Measurements from ENCODE around the gene FAM83E.
"Not testable (repeated sequence)": the region's sequence is repeated elsewhere in the genome, so short reads cannot be mapped to it uniquely, and the experiment has no call there.

The FAM83E gene

GRCh38 chr19:48608798-48609263 lies 6.0 kb downstream of the FAM83E start:
- no peak for DNase-seq

GRCh38 chr19:48607359-48607755 lies 7.5 kb downstream of the FAM83E start:
- DNase-seq: no peak

DNA sequence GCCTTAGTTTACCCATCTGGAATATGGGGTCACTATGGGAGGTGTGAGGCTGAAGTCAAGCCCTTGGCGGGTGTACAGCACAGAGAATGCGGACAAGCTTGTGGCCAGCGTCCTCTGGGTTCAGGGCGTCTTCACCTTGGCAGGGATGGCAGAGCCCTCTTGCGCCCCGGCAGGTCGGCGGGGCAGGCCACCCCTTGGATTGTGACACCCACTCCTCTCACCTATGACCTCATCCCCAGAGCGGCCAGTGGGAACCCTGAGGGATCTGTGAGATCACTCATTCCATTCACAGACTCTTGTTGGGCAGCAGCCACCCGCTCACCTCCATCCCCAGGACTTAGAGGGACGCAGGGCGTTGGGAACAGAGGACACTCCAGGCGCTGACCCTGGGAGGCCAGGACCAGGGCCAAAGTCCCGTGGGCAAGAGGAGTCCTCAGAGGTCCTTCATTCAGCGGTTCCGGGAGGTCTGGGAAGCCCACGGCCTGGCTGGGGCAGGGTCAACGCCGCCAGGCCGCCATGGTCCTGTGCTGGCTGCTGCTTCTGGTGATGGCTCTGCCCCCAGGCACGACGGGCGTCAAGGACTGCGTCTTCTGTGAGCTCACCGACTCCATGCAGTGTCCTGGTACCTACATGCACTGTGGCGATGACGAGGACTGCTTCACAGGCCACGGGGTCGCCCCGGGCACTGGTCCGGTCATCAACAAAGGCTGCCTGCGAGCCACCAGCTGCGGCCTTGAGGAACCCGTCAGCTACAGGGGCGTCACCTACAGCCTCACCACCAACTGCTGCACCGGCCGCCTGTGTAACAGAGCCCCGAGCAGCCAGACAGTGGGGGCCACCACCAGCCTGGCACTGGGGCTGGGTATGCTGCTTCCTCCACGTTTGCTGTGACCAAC lies 8.2 kb downstream of the FAM83E start, which contains the start of gene SPACA4:
Gene SPACA4, plus strand, starts transcription at position 280 of the 896 bp plus-strand sequence. Its CDS starts 237 bp downstream, at position 517.
- no peak for DNase-seq

- DNase-seq: no peak
Measured at GRCh38 chr19:48603850-48604249, 11.0 kb downstream of the FAM83E start.

DNA sequence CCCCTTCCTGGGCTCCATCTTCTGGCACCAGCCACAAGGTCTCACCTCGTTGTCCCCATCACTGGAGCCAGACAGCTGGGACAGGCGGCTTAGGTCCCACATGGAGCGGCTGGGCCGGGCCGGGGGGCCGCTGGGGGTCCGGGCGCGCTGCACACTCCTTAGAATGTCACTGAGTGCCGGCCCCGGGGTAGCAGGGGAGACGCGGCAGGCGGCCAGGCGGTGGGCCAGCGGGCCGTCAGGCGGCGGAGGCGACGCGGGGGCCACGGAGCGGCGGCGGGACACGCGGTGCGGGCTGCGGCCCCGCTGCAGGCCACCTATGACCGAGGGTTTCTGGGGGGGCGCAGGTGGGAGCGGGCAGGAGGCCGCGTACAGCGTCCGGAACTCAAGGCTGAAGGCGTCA lies 11.4 kb downstream of the FAM83E start:
- DNase-seq: no peak

DNA sequence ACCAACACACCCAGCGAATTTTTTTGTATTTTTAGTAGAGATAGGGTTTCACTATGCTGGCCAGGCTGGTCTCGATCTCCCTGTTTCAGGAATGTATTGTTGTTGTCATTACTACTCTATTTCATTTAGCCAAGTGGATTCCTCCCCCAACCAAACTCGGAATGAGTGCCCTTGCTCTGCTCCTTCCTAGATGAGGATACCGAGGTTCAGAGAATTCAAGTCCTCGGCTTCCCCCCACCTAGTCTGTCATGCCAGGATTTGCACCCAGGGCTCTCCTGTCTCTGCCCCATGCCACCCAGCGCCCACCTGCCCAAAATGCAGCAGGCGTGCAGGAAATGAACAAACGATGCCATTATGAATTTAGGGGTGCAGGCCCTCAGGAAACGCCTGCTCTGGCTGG lies 11.9 kb downstream of the FAM83E start:
- no peak for DNase-seq

- no peak for DNase-seq
Measured at GRCh38 chr19:48600679-48601417, 14.0 kb downstream of the FAM83E start.

GRCh38 chr19:48598996-48599700 lies 15.7 kb downstream of the FAM83E start:
- no peak for DNase-seq

DNA sequence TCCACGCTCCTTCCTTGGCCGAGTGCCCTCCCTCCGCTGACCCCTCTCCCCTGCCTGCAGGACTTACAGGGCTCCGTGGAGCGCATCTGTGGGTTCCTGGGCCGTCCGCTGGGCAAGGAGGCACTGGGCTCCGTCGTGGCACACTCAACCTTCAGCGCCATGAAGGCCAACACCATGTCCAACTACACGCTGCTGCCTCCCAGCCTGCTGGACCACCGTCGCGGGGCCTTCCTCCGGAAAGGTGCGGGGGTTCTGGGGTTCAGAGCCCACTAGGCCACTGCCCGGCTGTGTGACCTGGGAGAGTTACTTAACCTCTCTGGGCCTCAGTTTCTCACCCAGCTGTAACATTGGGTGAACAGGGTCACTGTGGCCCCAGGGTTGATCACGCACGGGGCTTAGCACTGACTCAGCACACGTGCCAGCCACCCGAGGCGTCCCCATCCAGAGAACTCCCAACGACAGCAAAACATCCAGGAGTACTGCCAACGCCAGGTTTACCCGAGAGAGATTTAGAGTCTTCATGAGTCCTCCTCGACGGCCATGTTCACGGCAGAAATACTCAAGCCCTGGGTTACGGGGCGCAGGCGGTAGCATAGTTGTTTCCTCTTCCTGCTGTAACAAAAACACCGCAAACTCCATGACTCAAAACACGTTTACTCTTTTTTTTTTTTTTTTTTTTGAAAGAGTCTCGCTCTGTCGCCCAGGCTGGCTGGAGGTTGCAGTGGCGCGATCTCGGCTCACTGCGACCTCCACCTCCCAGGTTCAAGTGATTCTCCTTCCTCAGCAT lies 18.0 kb downstream of the FAM83E start:
- DNase-seq: no peak

DNA sequence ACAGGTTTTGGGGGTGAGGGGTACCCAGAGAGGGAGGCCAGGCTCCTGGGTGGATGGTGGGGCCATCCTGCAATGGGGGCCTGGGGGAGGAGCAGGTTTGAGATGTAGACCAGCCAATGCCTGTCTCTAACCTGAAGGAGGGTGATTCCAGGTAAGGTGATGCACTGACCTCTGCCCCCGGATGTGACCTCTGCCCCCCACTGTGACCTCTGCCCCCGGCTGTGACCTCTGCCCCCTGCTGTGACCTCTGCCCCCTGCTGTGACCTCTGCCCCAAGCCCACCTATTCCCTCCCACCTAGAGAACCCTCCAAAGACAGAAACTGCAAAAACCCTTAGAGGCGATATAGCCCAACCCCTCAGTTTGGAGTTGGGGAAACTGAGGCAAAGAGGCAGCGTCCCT lies 18.6 kb downstream of the FAM83E start:
- no peak for DNase-seq

- DNase-seq: no peak
Measured at GRCh38 chr19:48595833-48596232, 19.0 kb downstream of the FAM83E start.

GRCh38 chr19:48595171-48595570 lies 19.7 kb downstream of the FAM83E start:
- no peak for DNase-seq

DNA sequence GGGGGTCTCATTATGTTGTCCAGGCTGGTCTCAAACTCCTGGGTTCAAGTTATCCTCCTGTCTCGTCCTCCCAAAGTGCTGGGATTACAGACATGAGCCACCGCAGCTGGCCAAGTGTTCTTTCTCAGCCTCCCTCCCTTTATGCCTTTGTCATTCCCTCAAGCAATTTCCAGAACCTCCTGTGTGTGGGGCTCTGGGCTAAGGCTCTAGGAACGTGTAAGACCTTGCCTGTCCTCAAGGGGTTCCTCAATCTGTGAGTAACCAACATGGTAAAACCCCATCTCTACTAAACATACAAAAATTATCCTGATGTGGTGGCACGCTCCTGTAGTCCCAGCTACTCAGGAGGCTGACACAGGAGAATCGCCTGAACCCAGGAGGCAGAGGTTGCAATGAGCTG lies 23.9 kb downstream of the FAM83E start:
- DNase-seq: no peak

- peak; percentile 21 for DNase-seq
Measured at GRCh38 chr19:48588670-48589401, 26.0 kb downstream of the FAM83E start.

DNA sequence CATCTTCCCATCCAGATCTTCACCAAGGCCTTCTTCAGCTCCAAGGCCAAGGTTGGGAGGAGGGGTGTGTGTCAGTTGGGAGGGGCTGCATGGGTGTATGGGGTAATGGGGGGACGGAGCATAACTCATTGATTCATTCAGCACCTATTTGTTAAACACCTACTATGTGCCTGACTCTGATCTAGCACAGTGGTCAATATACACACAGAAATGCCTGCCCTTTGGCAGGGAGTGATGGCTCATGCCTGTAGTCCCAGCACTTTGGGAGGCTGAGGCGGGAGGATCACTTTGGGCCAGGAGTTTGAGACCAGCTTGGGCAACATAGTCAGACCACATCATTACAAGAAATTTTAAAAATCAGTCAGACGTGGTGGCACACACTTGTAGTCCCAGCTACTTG lies 27.5 kb downstream of the FAM83E start:
- no peak for DNase-seq

- no peak for DNase-seq
Measured at GRCh38 chr19:48582168-48582567, 32.7 kb downstream of the FAM83E start.

GRCh38 chr19:48578891-48579290 lies 36.0 kb downstream of the FAM83E start:
- no peak for DNase-seq

DNA sequence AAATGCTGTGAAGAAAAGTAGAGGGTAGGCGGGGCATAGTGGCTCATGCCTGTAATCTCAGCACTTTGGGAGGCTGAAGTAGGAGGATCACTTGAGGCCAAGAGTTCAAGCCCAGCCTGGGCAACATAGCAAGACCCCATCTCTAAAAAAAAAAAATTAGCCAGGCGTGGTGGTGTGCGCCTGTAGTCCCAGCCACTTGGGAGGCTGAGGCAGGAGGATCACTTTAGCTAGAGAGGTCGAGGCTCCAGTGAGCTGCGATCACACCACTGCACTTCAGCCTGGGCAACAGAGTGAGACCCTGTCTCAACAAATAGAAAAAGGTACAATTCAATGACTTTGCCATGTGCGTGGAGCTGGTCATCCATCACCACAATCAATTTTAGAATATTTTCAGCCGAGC lies 37.0 kb downstream of the FAM83E start:
- DNase-seq: not testable (repeated sequence)

DNA sequence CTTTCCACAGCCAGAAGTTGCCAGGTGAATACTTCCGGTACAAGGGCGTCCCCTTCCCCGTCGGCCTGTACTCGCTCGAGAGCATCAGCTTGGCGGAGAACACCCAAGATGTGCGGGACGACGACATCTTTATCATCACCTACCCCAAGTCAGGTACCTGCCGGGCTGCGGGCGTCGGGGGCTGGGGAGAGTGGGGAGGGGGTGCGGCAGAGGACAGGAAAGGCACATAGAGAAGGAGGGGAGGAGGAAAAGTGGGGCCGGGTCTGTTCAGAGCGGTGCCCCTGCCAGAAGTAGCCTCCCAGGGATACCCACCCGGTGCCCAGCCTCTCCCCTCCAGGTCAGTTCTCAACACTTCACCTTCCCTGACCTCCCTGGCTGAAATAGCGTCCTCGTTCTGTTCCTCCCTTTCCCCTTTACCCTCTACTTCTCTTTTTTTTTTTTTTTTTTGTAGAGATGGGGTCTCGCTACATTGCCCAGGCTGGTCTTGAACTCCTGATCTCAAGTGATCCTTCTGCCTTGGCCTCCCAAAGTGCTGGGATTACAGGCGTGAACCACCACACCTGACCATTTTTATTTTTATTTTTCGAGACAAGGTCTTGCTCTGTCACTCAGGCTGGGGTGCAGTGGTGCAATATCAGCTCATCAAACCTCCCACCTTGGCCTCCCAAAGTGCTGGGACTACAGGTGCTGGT lies 38.8 kb downstream of the FAM83E start:
- no peak for DNase-seq

- DNase-seq: no peak
Measured at GRCh38 chr19:48573163-48573505, 41.7 kb downstream of the FAM83E start.
